Measurements from ENCODE around the gene STXBP1.

DNA sequence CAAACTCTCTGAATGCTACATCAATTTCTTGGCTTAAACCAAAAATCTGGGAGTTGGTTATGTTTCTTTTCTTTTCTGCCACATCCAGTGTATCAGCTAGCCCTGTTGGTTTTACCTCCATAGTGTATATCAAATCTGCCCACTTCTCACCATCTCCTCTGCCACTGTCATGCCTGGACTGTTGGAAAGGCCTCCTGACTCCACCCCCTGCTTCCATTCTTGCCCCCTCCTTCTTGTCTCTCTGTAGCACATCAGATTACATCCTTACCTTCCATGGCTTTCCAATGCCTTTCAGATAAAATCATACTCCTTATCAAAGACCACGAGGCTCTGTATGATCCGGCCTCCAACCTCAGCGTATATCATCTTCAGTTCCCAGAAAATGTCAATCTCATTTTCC lies 35.4 kb downstream of the STXBP1 start:
- no peak for TF ChIP-seq POLR2AphosphoS5 (IDR thresholded peaks at IDR 0.05)
- TF ChIP-seq CTCF (IDR thresholded peaks at IDR 0.05): no peak
- no peak for TF ChIP-seq POLR2A (IDR thresholded peaks at IDR 0.05)

Data from stomach (tissue), 4 donors.